IMR-90 (cell line): Measurements from ENCODE around the gene DCUN1D1. TPM values are rescaled to one million over a fixed set of nuclear protein-coding genes. Genes with fewer than 3 reads are reported as not detected.

Experiments
- ATAC-seq: fragments of 200-7000 bp; cut with Tn5 transposase; 2 replicates; pipeline ENCODE4 v1.9.1; 2020; ENCODE audit warnings: low read depth, mild to moderate bottlenecking, moderate library complexity
- BruUV-seq: library from RNA; stranded (reverse); fragments of 400-500 nt; replicated peaks from 2 replicates; lab custom pipeline; 2021; lab: Mats Ljungman, UMichigan
- CTCF ChIA-PET: fragments of 300-600 bp; formaldehyde crosslinking; extraction: SDS; loops from one replicate; lab custom pipeline; 2021; ENCODE audit warnings: antibody characterized with exemption; lab: Yijun Ruan, JAX
- POLR2A ChIA-PET: fragments of 300-600 bp; sonication (Branson Sonifier 250); formaldehyde crosslinking; loops from one replicate; lab custom pipeline; 2022; ENCODE audit warnings: antibody characterized with exemption; ENCODE audit not compliant: unreplicated experiment; lab: Charles Lee
- DNase-seq: peaks from one replicate; pipeline ENCODE4 v3.0.0; 2013
- H2AFZ ChIP-seq: replicated peaks from 2 replicates; pipeline ENCODE3; 2013; ENCODE audit warnings: low read length, mild to moderate bottlenecking; ENCODE audit not compliant: poor library complexity
- H2AK5ac ChIP-seq: 2 replicates; pipeline ENCODE4 v1.6.1; 2013; ENCODE audit warnings: low read depth, low read length, inconsistent platforms
- H2AK9ac ChIP-seq: replicated peaks from 2 replicates; pipeline ENCODE3; 2013; ENCODE audit warnings: mild to moderate bottlenecking, low read depth, low read length, moderate library complexity; ENCODE audit not compliant: poor library complexity
- H2BK120ac ChIP-seq: 2 replicates; pipeline ENCODE4 v1.6.1; 2013; ENCODE audit warnings: low read depth, low read length, inconsistent platforms
- H2BK15ac ChIP-seq: 3 replicates; pipeline ENCODE4 v1.6.1; 2013; ENCODE audit warnings: low read depth, low read length, inconsistent platforms
- H2BK20ac ChIP-seq: 2 replicates; pipeline ENCODE4 v1.6.1; 2013; ENCODE audit warnings: low read depth, mild to moderate bottlenecking, inconsistent platforms, low read length, moderate library complexity
- H2BK5ac ChIP-seq: 2 replicates; pipeline ENCODE4 v1.6.1; 2013; ENCODE audit warnings: mild to moderate bottlenecking, low read depth, low read length, inconsistent platforms; ENCODE audit not compliant: poor library complexity, severe bottlenecking
- H3K14ac ChIP-seq: replicated peaks from 2 replicates; pipeline ENCODE4 v1.6.1; 2013; ENCODE audit warnings: low read depth, low read length, inconsistent platforms
- H3K18ac ChIP-seq: 2 replicates; pipeline ENCODE4 v1.6.1; 2013; ENCODE audit warnings: low read depth, low read length, control low read depth
- H3K23ac ChIP-seq: 2 replicates; pipeline ENCODE4 v1.6.1; 2013; ENCODE audit warnings: low read depth, low read length, inconsistent platforms
- H3K27ac ChIP-seq: 2 replicates; pipeline ENCODE4 v1.5.1; 2013; ENCODE audit warnings: mild to moderate bottlenecking, control low read depth, low read length; ENCODE audit not compliant: insufficient read depth
- H3K27me3 ChIP-seq: 2 replicates; pipeline ENCODE4 v1.6.1; 2013; ENCODE audit warnings: low read length; ENCODE audit not compliant: control insufficient read depth, insufficient read depth
- H3K36me3 ChIP-seq: 2 replicates; pipeline ENCODE4 v1.6.1; 2013; ENCODE audit warnings: low read length, mixed read lengths; ENCODE audit not compliant: control insufficient read depth, insufficient read depth
- H3K4ac ChIP-seq: 2 replicates; pipeline ENCODE4 v1.6.1; 2013; ENCODE audit warnings: low read depth, low read length, inconsistent platforms
- H3K4me1 ChIP-seq: 2 replicates; pipeline ENCODE4 v1.6.1; 2013; ENCODE audit warnings: low read length, mixed read lengths; ENCODE audit not compliant: control insufficient read depth, insufficient read depth
- H3K4me2 ChIP-seq: 2 replicates; pipeline ENCODE4 v1.6.1; 2013; ENCODE audit warnings: low read depth, mild to moderate bottlenecking, control low read depth, low read length, moderate library complexity
- H3K4me3 ChIP-seq: 2 replicates; pipeline ENCODE4 v1.5.1; 2013; ENCODE audit warnings: low read depth, mild to moderate bottlenecking, control low read depth, low read length, moderate library complexity; ENCODE audit not compliant: insufficient read depth
- H3K56ac ChIP-seq: 2 replicates; pipeline ENCODE4 v1.6.1; 2013; ENCODE audit warnings: low read length, inconsistent platforms; ENCODE audit not compliant: insufficient read depth; ENCODE audit errors: extremely low read depth
- H3K79me1 ChIP-seq, 2 experiments: 2 replicates each; pipeline ENCODE4 v1.6.1; 2013; ENCODE audit warnings: low read length in 2 of 2, inconsistent platforms in 1 of 2, low read depth in 1 of 2
- H3K9ac ChIP-seq: 2 replicates; pipeline ENCODE4 v1.6.1; 2013; ENCODE audit warnings: low read depth, low read length, control low read depth
- H3K9me1 ChIP-seq: 2 replicates; pipeline ENCODE4 v1.6.1; 2013; ENCODE audit warnings: low read length, inconsistent platforms; ENCODE audit not compliant: insufficient read depth
- H3K9me3 ChIP-seq: 2 replicates; pipeline ENCODE4 v1.6.1; 2013; ENCODE audit warnings: low read length; ENCODE audit not compliant: control insufficient read depth, insufficient read depth
- H4K20me1 ChIP-seq: 2 replicates; pipeline ENCODE4 v1.6.1; 2013; ENCODE audit warnings: low read length, inconsistent platforms; ENCODE audit not compliant: insufficient read depth
- H4K5ac ChIP-seq: 2 replicates; pipeline ENCODE4 v1.6.1; 2013; ENCODE audit warnings: mild to moderate bottlenecking, low read depth, low read length, control low read depth
- H4K8ac ChIP-seq, 2 experiments: 2 replicates each; pipeline ENCODE4 v1.6.1; 2013; ENCODE audit warnings: low read depth in 2 of 2, low read length in 2 of 2, control low read depth in 1 of 2, inconsistent platforms in 1 of 2
- H4K91ac ChIP-seq: 2 replicates; pipeline ENCODE4 v1.6.1; 2013; ENCODE audit warnings: low read depth, low read length, inconsistent platforms; ENCODE audit not compliant: insufficient read depth
- BHLHE40 ChIP-seq: fragments of 150-350 bp; IDR thresholded peaks from 2 replicates; pipeline ENCODE4 v1.6.1; 2016; ENCODE audit warnings: mild to moderate bottlenecking, low read depth, low read length
- CEBPB ChIP-seq: IDR thresholded peaks from 2 replicates; pipeline ENCODE4 v1.6.1; 2012; ENCODE audit warnings: low read depth, low read length, improper control_type of control experiment
- CHD1 ChIP-seq: IDR thresholded peaks from 2 replicates; pipeline ENCODE4 v1.6.1; 2012; ENCODE audit warnings: low read depth, low read length, improper control_type of control experiment
- CTCF ChIP-seq: conservative IDR thresholded peaks from 2 replicates; pipeline ENCODE4 v1.5.1; 2012; ENCODE audit warnings: mild to moderate bottlenecking, low read depth, low read length, improper control_type of control experiment
- ELK1 ChIP-seq: fragments of 150-350 bp; IDR thresholded peaks from 2 replicates; pipeline ENCODE4 v1.6.1; 2016; ENCODE audit warnings: low read depth, mild to moderate bottlenecking, low read length, moderate library complexity, borderline replicate concordance
- FOS ChIP-seq: fragments of 150-350 bp; IDR thresholded peaks from 2 replicates; pipeline ENCODE4 v1.6.1; 2016; ENCODE audit warnings: low read depth, low read length
- MAFK ChIP-seq: IDR thresholded peaks from 2 replicates; pipeline ENCODE4 v1.6.1; 2012; ENCODE audit warnings: low read depth, low read length, improper control_type of control experiment
- MAZ ChIP-seq: IDR thresholded peaks from 2 replicates; pipeline ENCODE4 v1.6.1; 2012; ENCODE audit warnings: low read depth, mild to moderate bottlenecking, low read length, improper control_type of control experiment, moderate library complexity, borderline replicate concordance
- MXI1 ChIP-seq: IDR thresholded peaks from 2 replicates; pipeline ENCODE4 v1.6.1; 2012; ENCODE audit warnings: low read depth, mild to moderate bottlenecking, low read length, moderate library complexity, borderline replicate concordance
- NFE2L2 ChIP-seq: fragments of 150-350 bp; IDR thresholded peaks from 2 replicates; pipeline ENCODE4 v1.6.1; 2016; ENCODE audit warnings: low read depth, mild to moderate bottlenecking, low read length
- POLR2A ChIP-seq: IDR thresholded peaks from 2 replicates; pipeline ENCODE4 v1.6.1; 2012; ENCODE audit warnings: mild to moderate bottlenecking, low read depth, low read length
- RAD21 ChIP-seq: IDR thresholded peaks from 2 replicates; pipeline ENCODE4 v1.6.1; 2012; ENCODE audit warnings: low read length, improper control_type of control experiment
- RCOR1 ChIP-seq: IDR thresholded peaks from 2 replicates; pipeline ENCODE4 v1.6.1; 2012; ENCODE audit warnings: mild to moderate bottlenecking, low read length, improper control_type of control experiment; ENCODE audit not compliant: insufficient replicate concordance
- SMC3 ChIP-seq: fragments of 150-350 bp; IDR thresholded peaks from 2 replicates; pipeline ENCODE4 v1.6.1; 2016; ENCODE audit warnings: low read depth, mild to moderate bottlenecking, antibody characterized with exemption, low read length, moderate library complexity
- USF2 ChIP-seq: fragments of 150-350 bp; IDR thresholded peaks from 2 replicates; pipeline ENCODE4 v1.6.1; 2017; ENCODE audit warnings: mild to moderate bottlenecking, antibody characterized with exemption, low read length, low read depth
- whole genome bisulfite sequencing, 2 experiments: methylation state at CpG; one replicate each; pipeline versions ENCODE4 v1.1.5 to v1.1.7; 2013; ENCODE audit warnings: missing lambda C conversion rate in 2 of 2; ENCODE audit not compliant: insufficient read length in 1 of 2; ENCODE audit errors: extremely low coverage in 2 of 2; 5-methylcytosine and 5-hydroxymethylcytosine counted together
- dilution Hi-C: fragments of 300-500 bp; cut with HindIII; formaldehyde crosslinking; loops from one replicate; pipeline ENCODE4 v1.14.3; 2018; ENCODE audit warnings: low sequenced_read_pairs; ENCODE audit not compliant: unreplicated experiment
- in situ Hi-C: fragments of 300-500 bp; cut with MboI; formaldehyde crosslinking; loops from 3 replicates; pipeline ENCODE4 v1.14.3; 2019; ENCODE audit warnings: low sequenced_read_pairs, inconsistent platforms, mixed read lengths
- intact Hi-C: fragments of 100-400 bp; cut with micrococcal nuclease; formaldehyde crosslinking; loops from 2 replicates; pipeline ENCODE4 v1.10.0; 2022
- polyA plus RNA-seq, 3 experiments: library from polyadenylated mRNA; depleted of rRNA; stranded (reverse); fragments of >200 nt; gene quantifications; 2 replicates each; pipeline ENCODE4 v1.2.3, GENCODE V29; 2012; ENCODE audit warnings: low replicate concordance in 1 of 3
- total RNA-seq: library from RNA; depleted of rRNA; stranded (reverse); fragments of >200 nt; gene quantifications from 2 replicates; pipeline ENCODE4 v1.2.3, GENCODE V29; 2012

The DCUN1D1 gene
- total and polyA plus RNA-seq, 2 of the 4 experiments (the other 2 are of a cell fraction) = 12.5 to 17.7 TPM

GRCh38 chr3:182913889-182914288 lies 66.4 kb downstream of the DCUN1D1 start:
- 0 out of 2 replicates have a peak, but pooled peaks cover 1% of the 10 kb centered on the region for H3K36me3 ChIP-seq
- H2AFZ ChIP-seq = no peak overlapping the region
- H3K14ac ChIP-seq = no peak overlapping the region
- peak overlapping the region; percentile 17; the same call in 1 of the 2 replicates for H2AK5ac ChIP-seq
- H3K18ac ChIP-seq = peak overlapping the region; percentile 88
- 0 out of 2 replicates have a peak overlapping the region, but pooled peaks have one; percentile 5 for H2BK120ac ChIP-seq
- DNase-seq (no peak), ATAC-seq (no peak)
- H3K9me1 ChIP-seq = peaks cover 5% of the 10 kb centered on the region; the same call in 1 of the 2 replicates
- peaks cover 13% of the 10 kb centered on the region for H3K4me1 ChIP-seq
- intact Hi-C loops (loop anchor here (5.0 kb wide), 2 partner anchors 118 to 183 kb away; partner anchors contain the start of gene MCCC1), dilution Hi-C loops (no loop called here), in situ Hi-C loops (loop anchor here (25.0 kb wide), 1 partner anchor 473 kb away; no protein-coding TSS in a partner anchor)
- H3K9me3 ChIP-seq = no peaks in the 10 kb centered on the region
- H3K23ac ChIP-seq = 0 out of 2 replicates have a peak overlapping the region, but pooled peaks have one; percentile 4
- no peak overlapping the region for H4K91ac ChIP-seq
- peaks cover 3% of the 10 kb centered on the region in 2 experiments; a peak in 2 of 4 replicates for H3K79me1 ChIP-seq
- no TSS peak for BruUV-seq
- H3K4me2 ChIP-seq = peak overlapping the region; percentile 26; the same call in 1 of the 2 replicates
- peak overlapping the region; percentile 90; the same call in 1 of the 2 replicates for H3K27ac ChIP-seq
- H2BK5ac ChIP-seq = peak overlapping the region; percentile 68
- no peaks in the 10 kb centered on the region for H3K27me3 ChIP-seq
- H2BK20ac ChIP-seq = no peak overlapping the region; the same call in 1 of the 2 replicates
- CTCF ChIA-PET = no interaction called here
- no peak overlapping the region for H3K4me3 ChIP-seq
- no peak overlapping the region for H3K56ac ChIP-seq
- peak overlapping the region; percentile 11; the same call in 1 of the 2 replicates for H3K4ac ChIP-seq
- H4K5ac ChIP-seq = peak overlapping the region; percentile 18
- H2BK15ac ChIP-seq = peak overlapping the region; percentile 20; the same call in 1 of the 3 replicates
- POLR2A ChIA-PET = no interaction called here
- H3K9ac ChIP-seq = 0 out of 2 replicates have a peak overlapping the region, but pooled peaks have one; percentile 56
- H4K8ac ChIP-seq = no peak overlapping the region
- no peaks in the 10 kb centered on the region; the same call in 1 of the 2 replicates for H4K20me1 ChIP-seq
- no peak overlapping the region for H2AK9ac ChIP-seq
- 80% methylated on average over 3 of the region's 4 CpGs; no CpG with 5 or more reads in 1 of the 2 experiments for WGBS, 2 experiments
- TF ChIP-seq MXI1 (no peak), SMC3 (no peak), ELK1 (no peak), RAD21 (no peak), USF2 (no peak), CTCF (no peak), POLR2A (no peak), NFE2L2 (no peak), CHD1 (no peak), MAZ (no peak), CEBPB (no peak), BHLHE40 (no peak), MAFK (no peak), RCOR1 (no peak), FOS (no peak)
